Renal cortical epithelial cell (primary cell): ENCODE results near the gene ERLIN1. TPM values are rescaled to one million over a fixed set of nuclear protein-coding genes. Genes with fewer than 3 reads are reported as not detected.
"Not testable (repeated sequence)": the region's sequence is repeated elsewhere in the genome, so short reads cannot be mapped to it uniquely, and the experiment has no call there.

ENCODE experiments used
- DNase-seq: peaks from one replicate; pipeline ENCODE4 v3.0.0-alpha.2; 2011; ENCODE audit warnings: low read depth
- total RNA-seq: library from RNA; depleted of rRNA; stranded (reverse); fragments of >200 nt; gene quantifications from 2 replicates; pipeline ENCODE4 v1.2.3, GENCODE V29; 2014

Gene ERLIN1
- total RNA-seq, 1 donor from 2014 or later: 54.2 TPM

GRCh38 chr10:100133801-100134200 lies 52.0 kb downstream of the ERLIN1 start:
- no peak for DNase-seq

- no peak for DNase-seq
These were observed 53.4 kb downstream of the ERLIN1 start for GRCh38 chr10:100132427-100132826.

GRCh38 chr10:100131571-100131970 lies 54.3 kb downstream of the ERLIN1 start:
- no peak for DNase-seq

- no peak for DNase-seq
These were observed 55.0 kb downstream of the ERLIN1 start for GRCh38 chr10:100130831-100131230.

GRCh38 chr10:100129424-100129823 lies 56.4 kb downstream of the ERLIN1 start:
- no peak for DNase-seq

- DNase-seq: no peak
These were observed 56.9 kb downstream of the ERLIN1 start for GRCh38 chr10:100128951-100129350.

GRCh38 chr10:100125335-100125734 lies 60.5 kb downstream of the ERLIN1 start:
- not testable (repeated sequence) for DNase-seq

- DNase-seq: no peak
These were observed 61.7 kb downstream of the ERLIN1 start for GRCh38 chr10:100124097-100124496.

- DNase-seq: no peak
These were observed 63.0 kb downstream of the ERLIN1 start for GRCh38 chr10:100122780-100123179.

GRCh38 chr10:100120550-100120949 lies 65.3 kb downstream of the ERLIN1 start:
- no peak for DNase-seq

GRCh38 chr10:100119726-100120125 lies 66.1 kb downstream of the ERLIN1 start:
- no peak for DNase-seq

- no peak for DNase-seq
These were observed 70.7 kb downstream of the ERLIN1 start for GRCh38 chr10:100114976-100115770.

- no peak for DNase-seq
These were observed 71.4 kb downstream of the ERLIN1 start for GRCh38 chr10:100114460-100114859.

GRCh38 chr10:100109670-100110069 lies 76.2 kb downstream of the ERLIN1 start:
- peak; percentile 7 for DNase-seq

- no peak for DNase-seq
These were observed 79.0 kb downstream of the ERLIN1 start for GRCh38 chr10:100106865-100107264.

GRCh38 chr10:100104300-100104699 lies 81.5 kb downstream of the ERLIN1 start:
- no peak for DNase-seq

GRCh38 chr10:100103581-100103980 lies 82.2 kb downstream of the ERLIN1 start:
- DNase-seq: no peak

- DNase-seq: peak; percentile 66
These were observed 84.4 kb downstream of the ERLIN1 start for GRCh38 chr10:100101192-100102076.

GRCh38 chr10:100100651-100101184 lies 85.1 kb downstream of the ERLIN1 start:
- peak; percentile 37 for DNase-seq
